Fibroblast of villous mesenchyme (primary cell): ENCODE data around the gene COL17A1. TPM values are rescaled to one million over a fixed set of nuclear protein-coding genes. Genes with fewer than 3 reads are reported as not detected.

ENCODE experiments used
- DNase-seq: peaks from one replicate; pipeline ENCODE4 v3.0.0-alpha.2; 2010; ENCODE audit warnings: low read depth
- H3K4me3 ChIP-seq: 2 replicates; pipeline ENCODE4 v1.5.1; 2011; ENCODE audit warnings: low read depth, mild to moderate bottlenecking, low read length
- total RNA-seq: library from RNA; depleted of rRNA; stranded (reverse); fragments of >200 nt; gene quantifications from 2 replicates; pipeline ENCODE4 v1.2.3, GENCODE V29; 2012
- TF ChIP-seq, protein P1 (sequence below): IDR thresholded peaks from 2 replicates; pipeline ENCODE4 v1.5.1; 2012; ENCODE audit warnings: low read depth, mild to moderate bottlenecking, low read length; ENCODE audit not compliant: insufficient read depth

Gene COL17A1
- total RNA-seq, 1 donor, result not detected

GRCh38 chr10:104020020-104020419 lies 65.7 kb downstream of the COL17A1 start:
- TF ChIP-seq, protein P1, sequence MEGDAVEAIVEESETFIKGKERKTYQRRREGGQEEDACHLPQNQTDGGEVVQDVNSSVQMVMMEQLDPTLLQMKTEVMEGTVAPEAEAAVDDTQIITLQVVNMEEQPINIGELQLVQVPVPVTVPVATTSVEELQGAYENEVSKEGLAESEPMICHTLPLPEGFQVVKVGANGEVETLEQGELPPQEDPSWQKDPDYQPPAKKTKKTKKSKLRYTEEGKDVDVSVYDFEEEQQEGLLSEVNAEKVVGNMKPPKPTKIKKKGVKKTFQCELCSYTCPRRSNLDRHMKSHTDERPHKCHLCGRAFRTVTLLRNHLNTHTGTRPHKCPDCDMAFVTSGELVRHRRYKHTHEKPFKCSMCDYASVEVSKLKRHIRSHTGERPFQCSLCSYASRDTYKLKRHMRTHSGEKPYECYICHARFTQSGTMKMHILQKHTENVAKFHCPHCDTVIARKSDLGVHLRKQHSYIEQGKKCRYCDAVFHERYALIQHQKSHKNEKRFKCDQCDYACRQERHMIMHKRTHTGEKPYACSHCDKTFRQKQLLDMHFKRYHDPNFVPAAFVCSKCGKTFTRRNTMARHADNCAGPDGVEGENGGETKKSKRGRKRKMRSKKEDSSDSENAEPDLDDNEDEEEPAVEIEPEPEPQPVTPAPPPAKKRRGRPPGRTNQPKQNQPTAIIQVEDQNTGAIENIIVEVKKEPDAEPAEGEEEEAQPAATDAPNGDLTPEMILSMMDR, result no peak
- DNase-seq, result no peak
- no peak overlapping the region for H3K4me3 ChIP-seq

DNA sequence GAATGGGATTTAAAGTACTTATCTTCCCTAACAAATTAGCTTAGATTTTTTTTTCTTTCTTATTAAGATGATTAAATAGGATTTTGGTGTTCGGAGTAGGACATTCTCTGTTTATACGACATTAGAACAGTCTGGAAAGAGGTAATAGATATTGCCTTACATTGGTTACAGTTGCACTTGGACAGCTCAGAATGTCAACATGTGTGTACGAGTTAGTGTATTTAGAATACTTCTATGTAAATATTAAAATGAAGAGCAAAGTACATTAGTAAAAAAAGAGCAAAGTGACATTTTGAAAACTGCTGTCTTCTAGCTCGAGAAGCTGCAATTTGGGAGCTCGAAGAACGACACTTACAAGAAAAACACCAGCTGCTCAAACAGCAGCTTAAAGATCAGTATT lies 67.2 kb downstream of the COL17A1 start:
- DNase-seq, result no peak
- TF ChIP-seq, protein P1, result no peak
- no peak overlapping the region for H3K4me3 ChIP-seq

DNA sequence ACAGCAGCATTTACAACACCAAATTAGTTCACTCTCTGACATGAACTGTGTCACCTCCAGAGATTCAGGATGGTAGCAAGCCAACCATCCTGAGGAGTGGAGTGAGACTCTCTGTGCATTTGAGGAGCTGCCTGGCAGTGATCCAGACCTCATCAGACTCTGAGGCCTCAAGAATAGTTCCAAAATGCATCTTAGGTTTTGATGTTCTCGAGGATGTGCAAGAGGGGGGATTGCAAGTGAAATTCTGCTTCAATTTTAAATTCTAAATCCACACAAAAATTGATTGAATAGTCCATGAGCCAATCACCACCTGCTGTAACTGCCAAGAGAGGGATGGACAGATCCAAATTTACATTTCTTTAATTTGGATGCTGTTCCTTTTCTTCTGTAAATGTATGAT lies 69.0 kb downstream of the COL17A1 start:
- DNase-seq, result no peak
- H3K4me3 ChIP-seq, result no peak overlapping the region
- TF ChIP-seq, protein P1, result no peak

GRCh38 chr10:104014176-104014575 lies 71.5 kb downstream of the COL17A1 start:
- TF ChIP-seq, protein P1, result no peak
- no peak for DNase-seq
- no peak overlapping the region for H3K4me3 ChIP-seq

- H3K4me3 ChIP-seq, result no peak overlapping the region
- DNase-seq, result no peak
- TF ChIP-seq, protein P1, result no peak
Measured at GRCh38 chr10:104013489-104013888, 72.2 kb downstream of the COL17A1 start.

DNA sequence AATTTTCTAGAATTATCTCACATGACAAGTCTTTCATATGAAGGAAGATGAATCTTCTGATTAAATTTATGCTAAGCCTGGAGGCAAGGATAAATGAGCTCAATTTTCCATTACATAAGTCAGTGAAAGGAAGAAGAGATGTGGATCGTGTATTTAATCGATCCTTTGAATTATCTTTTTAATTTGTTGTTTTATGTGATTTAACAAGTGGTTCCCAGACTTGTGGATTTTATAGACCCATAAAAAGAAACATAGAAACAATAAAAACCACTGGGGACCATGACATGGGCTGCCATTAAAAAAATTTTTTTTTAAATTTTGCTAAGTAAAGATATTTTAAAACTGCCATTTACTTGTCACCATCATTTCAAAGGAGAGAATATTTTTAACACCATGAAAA lies 73.8 kb downstream of the COL17A1 start:
- DNase-seq, result no peak
- TF ChIP-seq, protein P1, result no peak
- no peak overlapping the region for H3K4me3 ChIP-seq

- TF ChIP-seq, protein P1, result no peak
- H3K4me3 ChIP-seq, result no peak overlapping the region
- no peak for DNase-seq
Measured at GRCh38 chr10:104005172-104005863, 80.4 kb downstream of the COL17A1 start.
